Thyroid gland (tissue), 4 donors: ENCODE data around the gene IFT81.

Experiments
- POLR2A ChIP-seq, 2 donors: fragments of 450-650 bp; IDR thresholded peaks; one replicate each; pipeline ENCODE4 v1.6.1; 2017; ENCODE audit warnings: antibody characterized with exemption in 2 of 2, mild to moderate bottlenecking in 2 of 2, moderate library complexity in 1 of 2
- TF ChIP-seq, protein P1 (sequence below), 6 experiments: fragments of 200-600 bp in 3 of 6; fragments of 450-650 bp in 3 of 6; sonication (generic) in 3 of 6; IDR thresholded peaks; one replicate each; pipeline ENCODE4 v1.5.1; 2016 to 2019; ENCODE audit warnings: antibody characterized with exemption in 6 of 6, mild to moderate bottlenecking in 2 of 6, inconsistent platforms in 1 of 6, moderate library complexity in 1 of 6

DNA sequence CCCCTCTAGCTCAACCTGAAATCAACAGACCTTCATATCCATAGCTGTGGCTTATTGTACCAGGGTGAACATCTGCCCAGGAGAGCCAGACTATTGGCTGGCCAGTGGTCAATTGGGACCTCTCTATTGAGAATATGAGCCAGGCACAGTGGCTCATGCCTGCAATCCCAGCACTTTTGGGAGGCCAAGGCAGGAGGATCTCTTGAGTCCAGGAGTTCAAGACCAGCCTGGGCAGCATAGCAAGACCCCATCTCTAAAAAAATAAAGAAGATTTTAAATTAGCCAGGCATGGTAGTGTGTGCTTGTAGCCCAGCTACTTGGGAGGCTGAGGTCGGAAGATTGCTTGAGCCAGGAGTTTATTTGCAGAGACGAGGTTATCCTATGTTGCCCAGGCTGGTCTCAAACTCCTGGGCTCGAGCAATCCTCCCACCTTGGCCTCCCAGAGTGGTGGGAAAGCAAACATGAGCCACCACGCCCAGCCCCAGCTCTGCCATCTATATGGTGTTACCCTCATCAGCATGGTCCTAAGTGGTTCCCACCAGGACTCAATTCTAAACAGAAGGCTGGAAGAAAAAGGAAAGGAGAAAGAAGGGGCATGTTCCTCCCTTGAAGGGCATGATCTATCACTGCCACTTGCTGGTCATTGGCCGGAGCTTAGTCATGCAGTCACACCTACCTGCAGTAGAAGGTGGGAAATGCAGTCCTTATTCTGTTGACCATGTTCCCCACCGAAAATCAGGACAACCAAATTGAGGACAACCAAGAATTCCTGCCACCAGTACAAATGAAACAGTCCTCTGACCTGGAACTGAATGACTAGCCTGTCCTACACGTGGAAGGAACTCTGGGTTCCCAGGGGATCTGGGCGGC is 33.7 kb upstream of the IFT81 start:
- TF ChIP-seq, protein P1, sequence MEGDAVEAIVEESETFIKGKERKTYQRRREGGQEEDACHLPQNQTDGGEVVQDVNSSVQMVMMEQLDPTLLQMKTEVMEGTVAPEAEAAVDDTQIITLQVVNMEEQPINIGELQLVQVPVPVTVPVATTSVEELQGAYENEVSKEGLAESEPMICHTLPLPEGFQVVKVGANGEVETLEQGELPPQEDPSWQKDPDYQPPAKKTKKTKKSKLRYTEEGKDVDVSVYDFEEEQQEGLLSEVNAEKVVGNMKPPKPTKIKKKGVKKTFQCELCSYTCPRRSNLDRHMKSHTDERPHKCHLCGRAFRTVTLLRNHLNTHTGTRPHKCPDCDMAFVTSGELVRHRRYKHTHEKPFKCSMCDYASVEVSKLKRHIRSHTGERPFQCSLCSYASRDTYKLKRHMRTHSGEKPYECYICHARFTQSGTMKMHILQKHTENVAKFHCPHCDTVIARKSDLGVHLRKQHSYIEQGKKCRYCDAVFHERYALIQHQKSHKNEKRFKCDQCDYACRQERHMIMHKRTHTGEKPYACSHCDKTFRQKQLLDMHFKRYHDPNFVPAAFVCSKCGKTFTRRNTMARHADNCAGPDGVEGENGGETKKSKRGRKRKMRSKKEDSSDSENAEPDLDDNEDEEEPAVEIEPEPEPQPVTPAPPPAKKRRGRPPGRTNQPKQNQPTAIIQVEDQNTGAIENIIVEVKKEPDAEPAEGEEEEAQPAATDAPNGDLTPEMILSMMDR (IDR thresholded peaks at IDR 0.05), result no peak
- no peak for TF ChIP-seq POLR2A (IDR thresholded peaks at IDR 0.05)
